ACHN (cell line): ENCODE data around the gene SLC8B1.
A peak's percentile ranks its signal among the peaks of the same experiment; 100 is the strongest.

Experiments used
- DNase-seq: peaks from one replicate; pipeline ENCODE4 v3.0.0-alpha.2; 2015
- in situ Hi-C: cut with HindIII; loops from 2 replicates; pipeline ENCODE4 v1.10.0; 2017; ENCODE audit warnings: low sequenced_read_pairs, low pct_ligation_motif_present, low pct_unique_long_range_greater_than_20kb

The SLC8B1 gene

GRCh38 chr12:113299619-113300237 lies 35.2 kb downstream of the SLC8B1 start:
- in situ Hi-C loops, result no loop called here
- DNase-seq, result peak; percentile 89

DNA sequence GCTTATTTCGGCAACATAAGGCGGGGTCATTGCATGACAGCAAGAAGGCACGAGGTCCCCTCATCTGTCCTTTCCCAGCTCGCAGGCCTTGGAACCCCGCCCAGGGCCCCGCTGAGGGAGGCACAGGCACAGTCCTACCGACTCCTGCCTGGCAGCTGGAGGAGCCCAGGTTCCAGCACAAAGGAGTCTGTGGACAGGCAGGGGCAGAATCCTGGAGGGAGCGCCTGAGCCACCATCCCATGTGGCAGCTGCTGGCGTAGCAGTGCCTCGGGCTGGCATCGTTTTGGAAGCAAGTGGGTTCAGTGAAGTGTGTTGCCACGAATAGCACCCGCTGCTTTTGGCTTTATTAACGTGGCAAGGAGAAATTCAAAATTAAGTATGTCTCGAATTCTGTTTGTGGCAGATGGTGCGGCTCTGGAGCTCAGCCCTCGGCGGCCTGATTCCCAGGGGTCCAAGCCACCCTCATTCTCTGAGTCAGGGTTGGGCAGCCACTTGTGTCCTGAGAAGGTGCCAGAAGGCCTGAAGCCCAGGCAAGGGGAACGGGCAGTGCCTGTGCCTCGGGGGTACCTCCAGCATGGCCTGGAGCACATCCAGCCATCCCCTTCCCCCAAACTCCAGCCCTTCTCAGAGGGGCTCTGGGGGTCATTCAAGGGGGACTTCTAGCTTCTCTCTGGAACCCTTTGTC lies 35.9 kb downstream of the SLC8B1 start:
- peak; percentile 42 for DNase-seq
- in situ Hi-C loops, result no loop called here

- in situ Hi-C loops, result no loop called here
- no peak for DNase-seq
Measured at GRCh38 chr12:113298472-113298817, 36.5 kb downstream of the SLC8B1 start.

DNA sequence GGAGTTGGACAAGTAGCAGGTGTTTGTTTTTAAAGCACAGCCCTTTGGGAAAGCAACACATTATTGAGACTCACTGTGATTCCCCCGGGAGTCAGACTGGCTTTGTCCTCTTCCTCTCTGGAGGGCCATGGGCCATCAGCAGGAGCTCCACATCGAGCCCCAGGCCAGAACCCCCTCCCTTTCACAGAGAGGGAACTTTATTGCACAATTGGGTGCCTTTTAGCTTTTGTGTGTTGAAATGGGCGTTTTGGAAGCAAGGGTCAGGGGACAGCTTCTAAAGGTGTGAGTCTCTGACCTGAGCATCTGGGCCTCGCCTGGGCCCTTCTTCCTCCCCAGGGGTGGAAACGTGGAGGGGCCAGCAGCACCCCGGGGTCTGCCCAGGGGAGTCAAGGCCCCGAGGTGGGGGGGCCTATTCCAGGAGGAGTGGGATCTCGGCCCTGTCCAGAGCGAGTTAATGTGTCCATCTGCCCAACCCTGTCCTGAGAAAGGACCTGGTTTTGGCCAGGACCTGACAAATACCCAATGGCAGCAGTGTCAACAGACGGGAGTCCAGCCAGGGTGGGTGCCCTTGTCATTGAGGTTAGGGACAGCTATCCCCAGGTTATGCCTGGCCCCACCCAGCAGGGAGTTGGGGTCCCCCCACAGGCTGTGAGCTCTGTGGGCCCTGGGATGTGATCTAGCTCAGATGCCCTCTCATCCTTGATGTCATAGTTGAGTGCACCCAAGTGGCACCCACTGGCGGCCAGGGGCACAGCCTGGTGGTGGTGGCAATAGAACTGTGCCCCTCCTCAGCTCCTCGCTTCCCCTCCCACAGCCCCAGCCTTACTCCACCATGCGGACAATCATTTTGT lies 37.1 kb downstream of the SLC8B1 start:
- DNase-seq, result no peak
- in situ Hi-C loops, result no loop called here

DNA sequence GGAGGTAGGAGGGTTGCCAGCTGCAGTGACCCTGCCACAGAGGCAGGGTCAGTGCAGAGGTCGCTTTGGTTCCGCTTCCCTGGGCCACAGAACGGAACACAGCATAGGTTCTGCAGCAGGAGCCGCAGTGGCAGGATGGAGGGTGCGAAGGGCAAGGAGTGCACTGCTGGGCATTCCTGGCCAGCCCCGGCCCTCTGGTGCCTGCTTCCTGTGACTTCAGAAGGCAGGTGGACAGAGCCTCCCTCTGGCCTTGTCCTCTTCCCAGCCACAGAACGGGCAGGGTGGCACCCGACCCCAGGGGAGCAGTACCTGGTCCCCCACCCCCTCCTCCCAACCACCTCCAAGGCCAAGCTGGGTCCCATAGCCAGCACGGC lies 37.7 kb downstream of the SLC8B1 start:
- in situ Hi-C loops, result no loop called here
- DNase-seq, result no peak

GRCh38 chr12:113296557-113297213 lies 38.2 kb downstream of the SLC8B1 start:
- in situ Hi-C loops, result no loop called here
- no peak for DNase-seq

- DNase-seq, result no peak
- in situ Hi-C loops, result no loop called here
Measured at GRCh38 chr12:113295886-113296556, 38.9 kb downstream of the SLC8B1 start.

DNA sequence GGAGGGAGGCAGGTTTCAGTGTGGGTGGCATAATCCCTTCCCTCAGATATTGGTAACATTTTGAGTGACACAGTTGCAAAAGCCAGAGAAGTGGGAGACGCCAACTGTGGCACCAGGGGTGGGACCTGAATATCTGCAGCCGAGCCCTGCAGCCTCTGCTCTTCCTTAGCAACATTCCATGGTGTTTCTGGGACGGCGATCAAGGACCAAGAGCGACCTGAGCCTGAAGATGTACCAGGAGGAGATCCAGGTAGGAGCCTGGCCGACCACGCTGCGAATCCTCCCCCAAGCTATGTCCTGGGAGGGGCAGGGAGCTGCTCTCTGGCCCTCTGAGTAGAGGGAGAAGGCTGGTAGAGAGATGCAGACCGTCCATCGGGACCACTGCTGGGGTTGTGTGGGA lies 41.8 kb downstream of the SLC8B1 start:
- DNase-seq, result no peak
- in situ Hi-C loops, result no loop called here

GRCh38 chr12:113292547-113292946 lies 42.4 kb downstream of the SLC8B1 start:
- in situ Hi-C loops, result no loop called here

DNA sequence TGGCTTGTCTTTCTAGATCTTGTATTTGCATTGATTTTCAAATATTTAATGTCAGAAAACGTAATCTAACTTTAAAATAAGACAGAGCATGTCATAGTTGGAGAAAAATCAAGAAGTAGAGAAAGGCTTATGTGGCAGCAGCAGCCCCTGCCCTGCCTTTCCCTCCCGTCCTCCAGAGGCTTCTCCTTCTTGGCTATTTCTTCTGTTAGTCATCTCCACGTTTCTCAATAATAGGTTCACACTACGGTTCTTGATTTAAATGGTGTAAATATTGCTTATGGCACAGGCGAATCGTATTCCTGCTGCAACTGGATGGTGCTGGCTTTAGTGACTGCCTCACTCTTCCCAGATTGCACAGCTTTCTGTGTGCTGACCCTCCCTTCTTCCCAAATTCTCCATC lies 42.8 kb downstream of the SLC8B1 start:
- DNase-seq, result no peak
- in situ Hi-C loops, result no loop called here

More at GRCh38 chr12:113292547-113292946, 42.4 kb downstream of the SLC8B1 start:
- DNase-seq, result no peak

DNA sequence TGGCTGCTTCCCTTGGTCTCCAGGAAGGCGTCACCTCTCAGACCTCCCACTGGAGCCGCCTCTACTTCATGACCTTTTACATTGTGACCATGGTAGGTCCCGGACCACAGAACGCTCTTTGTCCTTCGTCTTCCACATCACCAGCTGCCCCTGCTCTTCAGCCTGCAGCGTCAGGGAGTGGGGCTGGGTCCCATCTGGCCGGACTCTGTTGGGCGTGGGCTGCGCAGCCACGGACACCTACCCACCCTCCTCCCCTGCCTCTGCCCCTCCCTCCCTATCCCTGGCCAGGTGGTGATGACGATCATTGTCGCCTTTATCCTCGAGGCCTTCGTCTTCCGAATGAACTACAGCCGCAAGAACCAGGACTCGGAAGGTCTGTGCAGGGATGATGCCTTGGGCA lies 43.3 kb downstream of the SLC8B1 start:
- in situ Hi-C loops, result no loop called here
- DNase-seq, result no peak

DNA sequence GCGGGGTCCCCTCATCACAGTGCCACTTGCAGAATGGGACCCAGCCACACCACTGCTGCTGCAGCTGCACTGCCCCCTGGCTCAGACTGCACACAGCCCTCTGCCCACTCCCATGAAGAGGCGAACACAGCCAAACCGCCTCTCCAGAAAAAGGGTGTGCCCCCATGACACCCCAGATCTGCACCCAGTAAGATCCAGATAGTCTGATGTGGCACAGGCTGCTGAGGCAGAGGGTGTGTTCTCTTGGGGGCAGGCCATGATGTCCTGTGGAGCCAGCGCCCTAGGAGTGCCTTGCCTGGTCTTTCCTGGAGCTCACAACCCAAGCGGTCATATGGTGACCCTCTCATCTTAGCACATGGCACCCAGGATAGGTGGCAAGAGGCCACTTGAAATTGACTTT lies 44.4 kb downstream of the SLC8B1 start:
- in situ Hi-C loops, result no loop called here

DNA sequence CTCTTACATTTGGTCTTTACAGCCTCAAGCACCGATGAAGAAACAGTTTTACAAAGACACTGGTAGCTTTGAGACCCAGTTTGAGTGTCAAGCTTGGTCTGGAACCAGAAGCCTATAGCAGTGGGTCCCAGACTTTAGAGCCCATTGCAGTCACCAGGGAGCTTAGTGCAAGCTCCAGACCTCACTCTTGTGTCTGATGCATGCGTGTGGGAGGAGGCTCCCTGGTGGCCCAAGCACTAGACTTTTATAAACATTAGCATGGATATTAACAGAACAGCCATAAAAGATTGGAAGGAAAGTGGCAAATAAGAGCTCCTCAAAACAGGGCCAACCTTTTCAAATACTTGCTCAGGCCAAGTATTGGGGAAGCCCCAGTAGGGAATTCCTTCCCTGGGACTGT lies 45.5 kb downstream of the SLC8B1 start:
- in situ Hi-C loops, result no loop called here
- DNase-seq, result no peak

More for the DNA sequence above, 44.4 kb downstream of the SLC8B1 start:
- no peak for DNase-seq

DNA sequence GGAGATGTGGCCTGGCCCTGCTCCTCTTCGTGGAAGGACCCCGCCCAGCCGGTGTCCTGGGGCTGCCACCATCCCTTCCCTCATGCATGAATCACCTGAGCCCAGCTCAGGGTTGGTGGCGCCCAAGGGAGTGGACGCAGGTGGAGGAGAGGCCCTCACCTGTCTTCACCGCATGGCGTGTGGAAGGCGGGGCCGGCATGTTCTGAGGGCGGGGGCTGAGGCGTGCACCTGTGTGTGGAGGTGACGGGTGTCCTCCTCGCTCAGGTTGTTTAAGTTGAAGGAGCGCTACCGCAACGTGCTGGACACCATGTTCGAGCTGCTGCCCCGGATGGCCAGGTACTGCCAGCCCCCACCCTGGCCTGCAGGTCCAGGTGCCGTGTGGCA lies 47.0 kb downstream of the SLC8B1 start:
- DNase-seq, result no peak
- in situ Hi-C loops, result no loop called here

- in situ Hi-C loops, result no loop called here
- no peak for DNase-seq
Measured at GRCh38 chr12:113287146-113287898, 47.6 kb downstream of the SLC8B1 start.

GRCh38 chr12:113286712-113287111 lies 48.2 kb downstream of the SLC8B1 start:
- DNase-seq, result no peak
- in situ Hi-C loops, result no loop called here

GRCh38 chr12:113285679-113286610 lies 49.0 kb downstream of the SLC8B1 start:
- in situ Hi-C loops, result no loop called here
- no peak for DNase-seq
